Inflammatory macrophage treated with lipopolysaccharide for 1 hour (primary cell): ENCODE measurements around the gene EYA4.

Experiments used
- DNase-seq, 2 donors: peaks; one replicate each; pipeline ENCODE4 v3.0.0-alpha.2; 2020 to 2022

Gene EYA4

DNA sequence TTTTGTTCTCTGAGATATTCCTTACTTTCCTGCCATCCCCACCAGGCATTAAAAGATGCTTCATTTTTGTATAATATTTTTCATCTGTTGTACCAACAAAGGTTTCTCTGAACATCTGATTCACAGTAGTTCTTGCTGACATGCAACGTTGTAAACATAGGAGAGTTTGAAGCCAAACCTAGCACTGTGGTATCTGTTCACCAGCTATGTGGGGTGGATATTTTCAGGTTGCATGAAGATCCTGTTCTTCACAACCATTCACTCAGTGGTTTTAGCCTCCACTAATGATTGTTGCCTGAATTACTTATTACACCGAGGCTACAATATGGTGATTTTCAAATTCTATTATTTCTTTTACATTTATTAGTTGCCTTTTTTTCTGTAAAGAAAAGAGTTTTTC lies 56.5 kb downstream of the EYA4 start:
- no peak for DNase-seq

DNA sequence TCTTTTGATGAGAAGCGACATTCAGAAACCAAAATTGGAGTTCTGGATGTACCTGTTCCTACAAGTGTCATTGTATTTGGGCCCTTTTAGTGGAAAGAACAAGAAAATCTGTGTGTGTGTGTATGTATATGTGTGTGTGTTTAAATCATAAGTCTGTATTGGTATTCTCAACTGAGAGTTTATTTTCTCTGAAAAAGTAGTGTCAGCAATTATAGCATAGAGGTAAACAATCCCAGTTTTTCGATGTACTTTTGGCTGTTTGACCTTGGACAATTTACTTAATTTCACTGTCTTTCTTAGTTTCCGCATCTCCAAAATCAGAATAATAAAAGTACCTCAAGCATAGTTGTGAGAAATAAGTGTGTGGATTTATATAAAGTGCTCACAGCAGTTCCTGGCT lies 57.2 kb downstream of the EYA4 start:
- no peak for DNase-seq

DNA sequence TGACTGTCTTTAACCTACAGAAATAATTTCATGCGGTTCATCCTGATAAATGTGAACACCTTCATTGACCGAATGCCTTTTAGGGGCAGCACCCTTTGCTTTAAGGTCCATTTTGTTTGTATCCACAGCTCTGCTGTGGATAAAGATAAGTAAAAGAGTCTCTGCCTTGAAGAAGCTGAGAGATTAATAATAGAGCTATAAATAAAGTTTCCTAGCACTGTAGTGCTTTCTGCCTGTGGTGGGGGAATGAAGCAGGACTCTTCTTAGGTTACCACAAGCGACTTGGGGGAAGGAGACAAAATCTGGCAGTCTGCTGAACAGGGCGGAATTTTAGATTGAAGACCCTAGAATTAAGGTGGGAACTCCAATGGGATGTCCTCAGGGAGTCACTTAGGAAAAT lies 57.6 kb downstream of the EYA4 start:
- DNase-seq = no peak

GRCh38 chr6:133300896-133301295 lies 59.7 kb downstream of the EYA4 start:
- DNase-seq = no peak

GRCh38 chr6:133301835-133302234 lies 60.7 kb downstream of the EYA4 start:
- no peak for DNase-seq

- no peak for DNase-seq
Measured at GRCh38 chr6:133306931-133307330, 65.8 kb downstream of the EYA4 start.

- no peak for DNase-seq
Measured at GRCh38 chr6:133309579-133309978, 68.4 kb downstream of the EYA4 start.

DNA sequence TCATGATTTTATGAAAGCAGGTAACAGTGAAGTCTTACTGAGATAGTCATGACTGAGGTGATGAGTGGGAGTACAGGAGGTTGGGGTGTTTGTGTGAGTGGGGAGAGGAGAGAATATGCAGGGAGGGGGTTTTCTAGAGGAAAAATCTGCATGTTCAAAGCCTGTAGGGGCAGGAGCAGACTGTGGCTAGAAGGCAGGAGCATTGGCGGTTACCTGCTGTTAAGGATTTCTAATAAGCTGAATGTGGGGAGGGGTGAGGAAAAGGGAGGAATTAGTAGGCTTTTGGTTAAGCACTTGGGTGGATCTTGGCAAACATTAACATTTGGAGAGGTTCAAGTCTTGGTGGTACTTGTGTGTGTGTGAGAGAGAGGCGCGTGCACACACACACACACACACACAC lies 70.8 kb downstream of the EYA4 start:
- DNase-seq = no peak

GRCh38 chr6:133313068-133313467 lies 71.9 kb downstream of the EYA4 start:
- no peak for DNase-seq

- DNase-seq = no peak
Measured at GRCh38 chr6:133314947-133315346, 73.8 kb downstream of the EYA4 start.

GRCh38 chr6:133315811-133316210 lies 74.7 kb downstream of the EYA4 start:
- no peak for DNase-seq

- no peak for DNase-seq
Measured at GRCh38 chr6:133317704-133318103, 76.5 kb downstream of the EYA4 start.

DNA sequence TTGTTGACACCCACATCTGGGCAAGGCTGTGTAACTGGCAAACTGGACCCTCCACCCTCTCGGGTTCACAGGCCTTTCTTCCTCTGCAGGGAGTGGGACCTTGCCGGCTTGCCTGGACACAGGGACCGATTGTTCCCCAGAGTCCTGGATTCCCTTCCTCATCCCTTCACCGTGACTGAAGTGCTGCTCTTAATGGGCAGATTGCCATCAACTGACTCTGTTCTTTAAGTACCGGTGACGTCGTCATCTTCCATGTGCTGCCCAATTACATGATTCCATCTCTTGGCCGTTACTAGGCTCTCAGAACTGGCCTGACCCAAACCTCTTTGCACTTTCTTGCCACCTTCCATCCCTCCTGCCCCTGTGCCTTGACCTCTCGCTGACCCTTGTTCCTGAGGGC lies 85.4 kb downstream of the EYA4 start:
- no peak for DNase-seq

DNA sequence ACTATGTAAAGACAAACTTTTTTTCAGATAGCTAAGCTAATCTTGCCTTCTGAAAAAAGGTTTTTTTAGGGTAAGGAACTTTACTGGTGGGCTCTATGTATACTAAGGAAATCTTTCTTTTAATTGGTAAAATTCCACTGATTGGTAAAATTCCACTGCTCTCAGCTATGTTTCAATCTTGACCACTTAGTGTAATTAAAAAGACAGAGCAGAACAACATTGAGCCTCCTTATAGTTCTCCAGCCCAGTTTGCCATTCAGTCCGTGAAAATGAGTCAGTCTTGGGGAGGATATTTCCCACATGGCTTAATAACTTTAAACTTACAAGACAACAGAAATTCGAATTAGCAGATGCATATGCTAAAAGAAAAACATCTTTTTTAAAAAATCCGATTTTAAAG lies 92.7 kb downstream of the EYA4 start:
- no peak for DNase-seq

- no peak for DNase-seq
Measured at GRCh38 chr6:133337308-133337707, 96.2 kb downstream of the EYA4 start.

DNA sequence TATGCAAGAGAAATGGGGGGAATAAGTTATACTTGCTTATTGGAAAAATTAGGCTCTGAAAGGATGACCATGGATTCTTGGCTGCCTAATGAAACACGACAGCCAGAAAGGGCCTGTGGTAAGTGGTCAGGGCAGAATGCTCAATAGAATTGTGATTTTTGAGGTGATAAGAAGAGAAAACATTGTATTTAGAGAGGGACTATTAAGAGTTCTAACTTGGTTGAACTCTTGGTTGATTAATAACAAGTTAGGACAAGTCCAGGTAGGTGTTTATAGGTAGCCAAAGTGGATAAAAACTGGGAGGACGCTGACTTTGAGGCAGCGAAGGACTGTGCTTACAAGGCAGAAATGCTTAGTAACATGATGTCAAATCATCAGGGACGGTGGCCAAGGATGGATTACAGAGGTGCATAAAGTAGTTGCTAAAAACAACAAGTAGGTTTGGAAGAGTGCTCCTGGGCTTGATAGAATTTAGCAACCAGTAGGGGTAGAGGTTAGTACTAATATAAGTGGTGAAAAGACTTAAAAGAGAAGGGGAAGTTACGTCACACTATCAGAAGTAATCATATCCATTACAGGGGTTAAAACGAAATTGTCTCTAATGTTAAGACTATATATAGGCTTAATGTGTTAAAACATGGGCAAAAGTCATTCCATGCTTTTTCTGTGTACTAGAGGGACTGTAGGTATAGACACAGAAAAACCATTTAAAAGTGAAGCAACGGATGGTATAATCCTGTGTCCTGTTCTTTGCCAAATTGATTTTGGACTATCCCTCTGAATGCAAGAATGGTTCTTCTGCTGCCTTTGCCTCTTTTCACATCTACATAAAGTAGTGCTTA lies 98.6 kb downstream of the EYA4 start:
- no peak for DNase-seq

DNA sequence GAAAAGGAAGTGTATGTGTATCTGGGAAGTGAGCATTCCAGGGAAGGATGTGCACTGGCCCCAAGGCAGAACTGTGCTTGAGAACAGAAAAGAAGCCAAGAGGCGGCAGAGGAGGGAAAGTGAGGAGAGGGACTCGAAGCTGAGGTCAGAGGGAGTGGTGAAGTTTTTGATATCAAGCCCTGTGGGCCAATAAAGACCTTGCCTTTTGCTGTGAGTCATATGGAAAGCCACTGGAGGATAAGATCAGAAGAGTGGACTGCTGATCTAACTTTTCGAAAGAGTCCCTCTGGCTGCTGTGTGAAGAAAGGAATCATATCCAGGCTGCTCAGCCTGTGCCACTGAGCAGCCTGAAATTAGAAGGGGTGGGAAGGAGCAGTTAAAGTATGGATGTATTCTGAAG lies 99.4 kb downstream of the EYA4 start:
- DNase-seq = no peak

GRCh38 chr6:133341607-133342158 lies 100.5 kb downstream of the EYA4 start:
- no peak for DNase-seq

- DNase-seq = no peak
Measured at GRCh38 chr6:133343220-133343619, 102.1 kb downstream of the EYA4 start.

DNA sequence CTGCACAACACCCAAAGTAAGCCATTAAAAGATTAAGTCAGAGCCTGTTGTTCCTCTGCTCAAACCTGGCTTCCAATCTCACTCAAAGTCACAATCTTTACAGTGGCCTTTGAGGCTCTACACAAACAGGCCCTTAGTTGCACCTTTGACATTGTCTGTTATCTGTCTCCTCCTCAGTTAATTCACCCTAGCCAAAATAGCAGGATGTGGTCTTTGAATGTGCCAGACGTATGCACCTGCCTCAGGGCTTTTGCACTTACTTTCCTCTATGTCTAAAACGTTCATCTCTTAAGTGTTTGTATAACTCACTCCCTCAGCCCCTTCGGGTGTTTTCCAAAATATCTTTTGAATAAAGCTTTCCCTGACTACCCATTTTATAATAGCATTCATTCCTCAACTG lies 107.7 kb downstream of the EYA4 start:
- DNase-seq = no peak

- DNase-seq = no peak
Measured at GRCh38 chr6:133350928-133351327, 109.8 kb downstream of the EYA4 start.

- no peak for DNase-seq
Measured at GRCh38 chr6:133352046-133352445, 110.9 kb downstream of the EYA4 start.

- no peak for DNase-seq
Measured at GRCh38 chr6:133353061-133353460, 111.9 kb downstream of the EYA4 start.

GRCh38 chr6:133355922-133356321 lies 114.8 kb downstream of the EYA4 start:
- no peak for DNase-seq

DNA sequence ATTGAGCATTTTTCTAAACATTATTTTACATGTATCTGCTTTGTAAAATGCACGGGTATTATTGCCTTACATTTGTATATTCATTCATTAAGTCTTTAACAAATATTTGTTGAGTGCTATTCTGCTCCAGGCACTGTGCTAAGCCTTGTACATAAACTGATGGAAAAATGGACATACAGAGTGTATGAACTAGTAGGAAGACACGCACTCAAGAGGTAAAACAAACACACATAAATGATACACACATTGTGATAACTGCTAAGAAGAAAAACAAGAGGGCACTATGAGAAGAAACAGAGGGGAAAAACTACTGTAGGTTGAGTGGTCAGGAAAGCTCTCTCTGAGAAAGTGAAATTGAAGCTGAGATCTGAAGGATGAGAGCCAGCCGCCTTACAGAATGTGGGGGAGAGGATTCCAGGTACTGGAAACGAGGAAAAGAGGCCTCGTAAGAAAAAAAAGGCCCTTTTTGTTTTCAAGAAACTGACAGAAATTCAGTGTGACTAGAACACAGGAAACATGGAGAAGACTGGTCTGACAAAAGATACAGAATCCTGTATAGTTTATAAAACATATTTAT lies 117.5 kb downstream of the EYA4 start:
- DNase-seq = no peak
